Mucosa of gallbladder (tissue), 1 donor: ENCODE data around the gene AQP12A. TPM values are rescaled to one million over a fixed set of nuclear protein-coding genes. Genes with fewer than 3 reads are reported as not detected.

Source experiments
- DNase-seq: peaks from one replicate; pipeline ENCODE4 v3.0.0-alpha.2; 2020; ENCODE audit warnings: low spot score
- total RNA-seq: library from RNA; stranded (reverse); gene quantifications from one replicate; pipeline ENCODE4 v1.2.1, GENCODE V29; 2021
- donor health status: DM: no; HTN: no; CAD: no.

AQP12A gene
- total RNA-seq, 1 donor from 2014 or later = not detected

DNA sequence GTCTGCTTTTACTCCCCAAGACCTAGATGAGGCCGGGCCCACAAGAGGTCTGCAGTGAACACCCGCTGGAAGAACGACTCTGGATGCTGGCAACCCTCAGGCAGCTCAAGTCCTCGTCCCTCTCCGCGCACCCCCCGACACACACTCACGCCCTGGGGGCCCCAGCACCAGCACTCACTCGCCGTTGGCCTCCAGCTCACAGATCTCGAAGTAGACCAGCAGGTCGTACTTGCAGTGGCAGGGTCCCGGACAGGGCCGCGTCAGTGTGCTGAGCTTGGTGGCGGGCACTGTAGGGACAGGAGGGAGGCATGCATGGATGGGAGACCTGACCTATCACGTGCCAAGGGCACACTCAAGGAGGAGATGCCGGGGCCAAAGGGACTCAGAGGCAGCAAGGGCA lies 49.4 kb downstream of the AQP12A start:
- no peak for DNase-seq

DNA sequence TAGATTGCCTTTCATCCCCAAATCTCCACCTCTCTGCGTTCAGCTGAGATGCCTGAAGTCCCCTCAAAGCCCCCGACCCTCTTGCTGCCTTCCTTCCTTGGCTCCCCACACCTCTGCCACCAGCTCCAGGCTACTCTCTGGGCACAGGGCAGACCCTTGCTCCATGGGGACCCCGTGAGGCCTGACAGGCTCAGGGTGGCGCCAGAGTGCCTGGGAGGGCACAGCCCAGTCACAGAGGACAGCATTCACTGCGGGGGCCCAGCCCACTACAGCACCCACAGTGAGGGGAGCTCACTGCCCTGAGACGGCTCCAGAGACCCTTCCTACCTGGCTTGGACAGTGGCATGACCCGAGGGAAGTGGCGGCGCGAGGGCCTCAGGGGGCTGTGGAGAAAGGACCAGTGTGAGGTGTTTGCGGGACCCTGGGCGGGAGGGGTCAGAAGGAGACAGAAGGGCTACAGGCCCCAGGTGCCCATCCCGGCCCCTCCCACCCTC lies 51.0 kb downstream of the AQP12A start:
- DNase-seq = no peak

DNA sequence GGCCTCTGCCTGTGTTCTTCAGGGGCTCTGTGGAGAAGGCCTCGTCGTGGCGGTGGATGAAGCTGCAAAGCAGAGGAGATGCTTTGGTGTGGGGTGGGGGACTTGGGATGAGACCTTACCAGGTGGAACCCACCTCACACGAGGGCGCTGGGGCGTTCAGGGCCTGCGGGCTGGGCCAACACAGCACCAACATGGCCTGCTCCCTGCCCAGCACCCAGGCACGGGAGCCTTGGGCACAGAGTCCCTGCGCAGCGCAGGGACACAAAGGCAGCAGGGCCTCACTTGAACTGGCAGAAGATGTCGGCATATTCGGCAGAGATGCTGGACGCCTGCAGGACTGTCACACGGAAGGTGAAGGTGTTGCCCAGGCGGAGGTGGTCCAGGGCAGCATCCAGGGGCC lies 53.8 kb downstream of the AQP12A start:
- DNase-seq = no peak

- DNase-seq = no peak
Observed at GRCh38 chr2:240745962-240746361, 54.3 kb downstream of the AQP12A start.

DNA sequence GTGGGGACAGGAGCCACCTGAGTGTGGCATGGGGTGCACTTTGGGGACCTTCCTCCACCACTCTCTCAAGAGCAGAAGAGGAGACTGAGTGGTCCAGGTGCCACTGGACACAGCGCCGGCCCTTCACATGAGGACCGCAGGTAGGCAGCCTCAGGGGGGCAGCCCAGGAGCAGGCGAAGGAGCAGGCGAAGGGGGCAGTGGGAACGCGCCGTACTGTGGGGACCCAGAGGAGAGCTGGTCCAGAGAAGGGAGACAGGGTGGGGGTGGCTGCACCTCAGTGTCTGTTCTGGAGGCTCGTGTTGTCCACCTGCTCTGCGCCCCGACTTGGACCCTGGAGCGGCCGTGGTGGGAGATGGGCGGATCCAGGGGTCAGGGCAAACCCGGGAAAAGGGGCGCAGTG lies 55.0 kb downstream of the AQP12A start:
- DNase-seq = no peak

DNA sequence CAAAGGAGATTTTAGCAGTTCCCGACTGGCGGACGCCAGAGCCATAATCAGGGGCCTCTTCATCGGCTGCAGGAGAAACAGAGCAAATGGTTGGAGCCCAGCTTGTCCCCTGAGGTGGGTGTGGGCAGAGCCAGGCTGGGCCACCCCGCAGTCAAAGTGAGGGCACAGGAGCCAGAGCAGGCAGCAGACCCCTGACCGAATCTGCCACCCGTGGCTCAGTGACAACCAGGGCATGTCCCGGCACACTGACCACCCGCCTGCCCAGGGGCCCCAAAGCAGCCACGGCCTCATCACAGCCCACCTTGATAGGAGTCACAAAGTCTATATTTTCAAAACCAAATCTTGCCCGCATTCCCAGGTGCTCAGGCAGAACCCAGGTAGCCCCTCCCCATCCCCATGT lies 55.6 kb downstream of the AQP12A start:
- DNase-seq = no peak

Other genes starting within 250 kb of the AQP12A start
- gene ANKMY1, start 133.9 kb upstream of the AQP12A start, total RNA-seq = 25.6 TPM
- 4.0 TPM for gene DUSP28, start 131.5 kb upstream of the AQP12A start, total RNA-seq
- 91.8 TPM for gene RNPEPL1, start 123.4 kb upstream of the AQP12A start, total RNA-seq
- gene CAPN10, start 105.1 kb upstream of the AQP12A start, total RNA-seq = 56.1 TPM
- 71.2 TPM for gene GPR35, start 66.4 kb upstream of the AQP12A start, total RNA-seq
- not detected for gene AQP12B, start 9.0 kb upstream of the AQP12A start, total RNA-seq
- gene KIF1A, start 128.4 kb downstream of the AQP12A start, total RNA-seq = 1.6 TPM
- 1.6 TPM for gene AGXT, start 177.0 kb downstream of the AQP12A start, total RNA-seq
- 2.8 TPM for gene MAB21L4, start 204.3 kb downstream of the AQP12A start, total RNA-seq
- 0.09 TPM for gene CROCC2, start 214.5 kb downstream of the AQP12A start, total RNA-seq